Right lobe of liver (tissue), 6 donors: ENCODE measurements around the gene ZNF844. TPM values are rescaled to one million over a fixed set of nuclear protein-coding genes. Genes with fewer than 3 reads are reported as not detected.
"Not testable (repeated sequence)": the region's sequence is repeated elsewhere in the genome, so short reads cannot be mapped to it uniquely, and the experiment has no call there.

ENCODE experiments used
- ATAC-seq, 4 donors: fragments of 200-7000 bp; cut with Tn5 transposase; one replicate each; pipeline ENCODE4 v1.9.1; 2020; ENCODE audit warnings: mild to moderate bottlenecking in 4 of 4, moderate library complexity in 4 of 4
- DNase-seq, 3 donors: peaks; one replicate each; pipeline ENCODE4 v3.0.0-alpha.2; 2020
- H3K27ac ChIP-seq, 3 donors: fragments of 200-600 bp; one replicate each; pipeline ENCODE4 v1.8.0; 2022
- H3K27me3 ChIP-seq, 2 donors: fragments of 200-600 bp; one replicate each; pipeline ENCODE4 v1.8.0; 2022
- H3K36me3 ChIP-seq, 4 donors: fragments of 200-600 bp; sonication (generic) in 1 of 4; one replicate each; pipeline versions ENCODE4 v1.5.1 to v1.8.0; 2017 to 2022; ENCODE audit warnings: control low read depth in 1 of 4
- H3K4me1 ChIP-seq, 4 donors: fragments of 200-600 bp; sonication (generic) in 1 of 4; one replicate each; pipeline versions ENCODE4 v1.5.1 to v1.8.0; 2017 to 2022; ENCODE audit warnings: control low read depth in 1 of 4
- H3K4me3 ChIP-seq, 3 donors: fragments of 200-600 bp; one replicate each; pipeline ENCODE4 v1.8.0; 2022
- H3K9me3 ChIP-seq, 4 donors: fragments of 200-600 bp; sonication (generic) in 1 of 4; one replicate each; pipeline versions ENCODE4 v1.5.1 to v1.8.0; 2017 to 2022; ENCODE audit warnings: control low read depth in 1 of 4
- POLR2A ChIP-seq: fragments of 450-650 bp; IDR thresholded peaks from one replicate; pipeline ENCODE4 v1.6.1; 2017; ENCODE audit warnings: antibody characterized with exemption, mild to moderate bottlenecking
- WGBS: methylation state at CpG from one replicate; pipeline ENCODE4 v1.1.6; 2018; ENCODE audit warnings: low coverage, low lambda C conversion rate; ENCODE audit not compliant: insufficient coverage; ENCODE audit errors: missing lambda C conversion rate; 5-methylcytosine and 5-hydroxymethylcytosine counted together
- intact Hi-C, 2 donors: fragments of 100-400 bp; cut with DNase I; formaldehyde crosslinking; loops; one replicate each; pipeline versions ENCODE4 v1.11.2 to v1.14.1; 2022
- total RNA-seq, 6 experiments: library from RNA; depleted of rRNA in 2 of 6; stranded (reverse); fragments of >200 nt in 2 of 6; fragmentation: NEBNext Ultra II Directional in 3 of 6; extraction: Animal tissue kit (Norgen Biotek cat#: 25700) in 3 of 6; gene quantifications; one replicate each; pipeline versions ENCODE4 v1.1.0 to v1.2.4, GENCODE V29; 2016 to 2023
- TF ChIP-seq, protein P1 (sequence below), 4 donors: fragments of 200-600 bp in 3 of 4; fragments of 450-650 bp in 1 of 4; IDR thresholded peaks; one replicate each; pipeline versions ENCODE4 v1.5.1 to v1.8.0; 2016 to 2022; ENCODE audit warnings: antibody characterized with exemption in 4 of 4, mild to moderate bottlenecking in 2 of 4
- donor health status: DM: no; HTN: yes; CAD: no.
- donor health status: DM: no; HTN: no; CAD: no.
- donor health status: DM: no; HTN: no; CAD: no.
- donor health status: DM: no; HTN: yes; CAD: no.
- donor health status: DM: no; HTN: yes; CAD: no.

ZNF844 gene
- total RNA-seq, 6 experiments from 2014 or later: 2.2 to 8.6 (median 3.1) TPM

DNA sequence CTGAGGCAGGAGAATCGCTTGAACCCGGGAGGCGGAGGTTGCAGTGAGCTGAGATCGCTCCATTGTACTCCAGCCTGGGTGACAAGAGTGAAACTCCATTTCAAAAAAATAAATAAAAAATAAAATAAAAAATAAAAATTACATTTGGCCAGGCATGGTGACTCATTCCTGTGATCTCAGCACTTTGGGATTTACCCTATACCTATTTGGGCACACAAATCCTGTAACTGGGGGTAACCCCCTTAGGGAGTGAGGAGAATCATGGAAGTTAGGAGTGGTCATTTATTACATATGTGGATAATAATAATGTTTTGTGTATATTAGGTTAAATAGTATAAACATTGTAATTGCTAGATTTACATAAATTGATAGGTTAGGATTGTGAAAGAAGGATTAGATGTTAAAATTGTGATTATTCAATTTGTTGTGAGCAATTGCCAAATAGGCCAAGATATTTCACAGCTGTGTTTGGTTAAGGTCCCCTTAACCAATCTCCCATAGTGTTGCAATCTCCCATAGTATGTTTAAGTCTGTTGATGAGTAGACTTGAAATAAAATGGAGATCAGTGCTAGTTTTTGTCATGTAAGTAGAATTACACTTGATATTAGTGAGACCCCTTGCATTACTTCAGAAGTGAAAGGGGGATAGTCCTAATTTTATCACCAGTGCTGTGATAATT is 30.7 kb downstream of the ZNF844 start:
- no peak for DNase-seq
- intact Hi-C loops: no loop called here
- 90% methylated on average over 2 of the region's 4 CpGs for WGBS

DNA sequence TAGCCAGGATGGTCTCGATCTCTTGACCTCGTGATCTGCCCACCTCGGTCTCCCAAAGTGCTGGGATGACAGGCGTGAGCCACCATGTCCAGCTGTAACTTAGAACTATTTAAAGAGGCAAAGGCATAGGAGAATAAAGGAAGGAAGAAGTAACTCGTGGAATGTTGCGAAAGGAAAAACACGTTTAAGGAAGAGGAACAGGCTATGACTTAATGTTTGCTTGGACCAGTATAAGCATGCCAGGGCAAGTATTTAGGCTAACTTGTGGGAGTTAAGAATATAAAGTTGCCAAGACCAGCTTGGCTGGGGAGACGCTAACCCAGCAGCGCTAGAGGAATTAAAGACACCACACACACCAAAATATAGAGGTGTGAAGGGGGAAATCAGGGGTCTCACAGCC is 33.5 kb downstream of the ZNF844 start:
- intact Hi-C loops: no loop called here
- DNase-seq: no peak
- no peak overlapping the region for H3K4me3 ChIP-seq
- no peaks in the 10 kb centered on the region for H3K4me1 ChIP-seq
- H3K27ac ChIP-seq: no peak overlapping the region
- TF ChIP-seq, protein P1, sequence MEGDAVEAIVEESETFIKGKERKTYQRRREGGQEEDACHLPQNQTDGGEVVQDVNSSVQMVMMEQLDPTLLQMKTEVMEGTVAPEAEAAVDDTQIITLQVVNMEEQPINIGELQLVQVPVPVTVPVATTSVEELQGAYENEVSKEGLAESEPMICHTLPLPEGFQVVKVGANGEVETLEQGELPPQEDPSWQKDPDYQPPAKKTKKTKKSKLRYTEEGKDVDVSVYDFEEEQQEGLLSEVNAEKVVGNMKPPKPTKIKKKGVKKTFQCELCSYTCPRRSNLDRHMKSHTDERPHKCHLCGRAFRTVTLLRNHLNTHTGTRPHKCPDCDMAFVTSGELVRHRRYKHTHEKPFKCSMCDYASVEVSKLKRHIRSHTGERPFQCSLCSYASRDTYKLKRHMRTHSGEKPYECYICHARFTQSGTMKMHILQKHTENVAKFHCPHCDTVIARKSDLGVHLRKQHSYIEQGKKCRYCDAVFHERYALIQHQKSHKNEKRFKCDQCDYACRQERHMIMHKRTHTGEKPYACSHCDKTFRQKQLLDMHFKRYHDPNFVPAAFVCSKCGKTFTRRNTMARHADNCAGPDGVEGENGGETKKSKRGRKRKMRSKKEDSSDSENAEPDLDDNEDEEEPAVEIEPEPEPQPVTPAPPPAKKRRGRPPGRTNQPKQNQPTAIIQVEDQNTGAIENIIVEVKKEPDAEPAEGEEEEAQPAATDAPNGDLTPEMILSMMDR (IDR thresholded peaks at IDR 0.05): no peak
- TF ChIP-seq POLR2A: no peak
- ATAC-seq: no peak
- H3K9me3 ChIP-seq: no peaks in the 10 kb centered on the region
- no peaks in the 10 kb centered on the region for H3K36me3 ChIP-seq
- WGBS: 86% methylated on average over 8 of the region's 9 CpGs
- H3K27me3 ChIP-seq: no peaks in the 10 kb centered on the region

More for the DNA sequence above, 30.7 kb downstream of the ZNF844 start:
- H3K9me3 ChIP-seq: no peaks in the 10 kb centered on the region
- no peak overlapping the region for H3K27ac ChIP-seq
- no peaks in the 10 kb centered on the region for H3K4me1 ChIP-seq
- no peak overlapping the region for H3K4me3 ChIP-seq
- no peaks in the 10 kb centered on the region for H3K27me3 ChIP-seq
- no peak for ATAC-seq
- TF ChIP-seq, protein P1 (IDR thresholded peaks at IDR 0.05): no peak
- TF ChIP-seq POLR2A: no peak
- H3K36me3 ChIP-seq: no peaks in the 10 kb centered on the region

DNA sequence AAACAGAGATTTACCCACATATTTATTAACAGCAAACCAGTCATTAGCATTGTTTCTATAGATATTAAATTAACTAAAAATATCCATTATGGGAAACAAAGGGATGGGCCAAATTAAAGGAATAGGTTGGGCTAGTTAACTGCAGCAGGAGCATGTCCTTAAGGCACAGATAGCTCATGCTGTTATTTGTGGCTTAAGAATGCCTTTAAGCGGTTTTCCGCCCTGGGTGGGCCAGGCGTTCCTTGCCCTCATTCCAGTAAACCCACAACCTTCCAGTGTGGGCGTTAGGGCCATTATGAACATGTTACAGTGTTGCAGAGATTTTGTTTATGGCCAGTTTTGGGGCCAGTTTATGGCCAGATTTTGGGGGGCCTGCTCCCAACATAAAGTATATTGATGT is 39.4 kb downstream of the ZNF844 start:
- 92% methylated on average over 4 of the region's 4 CpGs for WGBS
- H3K9me3 ChIP-seq, H3K27ac ChIP-seq, H3K27me3 ChIP-seq, H3K36me3 ChIP-seq, H3K4me3 ChIP-seq, ATAC-seq, DNase-seq, H3K4me1 ChIP-seq, intact Hi-C loops: not testable (repeated sequence)

DNA sequence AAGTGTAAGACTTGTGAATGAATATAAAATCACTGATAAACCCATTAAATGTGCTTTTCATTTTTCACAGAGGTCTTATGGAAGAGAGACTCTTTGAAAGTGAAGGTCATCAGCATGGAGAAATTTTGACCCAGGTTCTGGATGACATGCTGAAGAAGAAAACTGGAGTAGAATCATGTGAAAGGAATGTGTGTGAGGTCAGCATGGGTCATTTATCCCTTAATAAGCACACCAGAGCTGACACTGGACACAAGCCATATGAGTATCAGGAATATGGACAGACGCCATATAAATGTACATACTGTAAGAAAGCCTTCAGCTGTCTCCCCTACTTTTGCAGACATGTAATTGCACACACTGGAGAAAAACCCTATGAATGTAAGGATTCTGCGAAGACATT is 46.6 kb downstream of the ZNF844 start:
- no peaks in the 10 kb centered on the region for H3K4me1 ChIP-seq
- no peaks in the 10 kb centered on the region for H3K27me3 ChIP-seq
- intact Hi-C loops: no loop called here
- WGBS: 50% methylated on average over 2 of the region's 2 CpGs
- H3K9me3 ChIP-seq: peaks cover 0 to 13% (median 2%) of the 10 kb centered on the region in 4 donors
- H3K27ac ChIP-seq: no peak overlapping the region
- no peak for TF ChIP-seq POLR2A
- no peak for DNase-seq
- peaks cover 0 to 2% (median 0%) of the 10 kb centered on the region in 4 donors for H3K36me3 ChIP-seq
- no peak for ATAC-seq
- H3K4me3 ChIP-seq: no peak overlapping the region

DNA sequence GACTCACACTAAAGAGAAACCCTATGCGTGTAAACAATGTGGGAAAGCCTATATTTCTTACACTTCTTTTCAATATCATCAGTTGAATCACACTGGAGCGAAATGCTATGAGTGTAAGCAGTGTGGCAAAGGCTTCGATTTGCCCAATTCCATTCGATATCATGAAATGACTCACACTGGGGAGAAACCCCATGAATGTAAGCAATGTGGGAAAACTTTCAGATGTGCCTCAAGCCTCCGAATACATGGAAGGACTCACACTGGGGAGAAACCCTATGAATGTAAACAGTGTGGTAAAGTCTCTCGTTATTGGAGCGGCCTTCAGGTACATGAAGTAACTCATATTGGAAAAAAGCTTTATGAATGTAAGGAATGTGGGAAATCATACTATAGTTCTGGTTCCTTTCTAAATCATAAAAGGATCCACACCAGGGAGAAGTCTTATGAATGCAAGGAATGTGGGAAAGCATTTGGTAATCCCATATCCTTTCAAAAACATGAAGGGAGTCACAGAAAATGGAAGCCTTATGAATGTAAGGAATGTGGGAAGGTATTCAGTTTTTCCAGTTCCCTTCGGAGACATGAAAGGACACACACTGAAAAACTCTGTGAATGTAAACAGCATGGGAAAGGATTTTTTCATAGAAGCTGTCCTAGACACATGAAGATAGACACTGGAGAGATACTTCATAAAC is 47.6 kb downstream of the ZNF844 start:
- peaks cover 0 to 13% (median 2%) of the 10 kb centered on the region in 4 donors for H3K9me3 ChIP-seq

More for the DNA sequence above, 47.6 kb downstream of the ZNF844 start:
- WGBS: 79% methylated on average over 8 of the region's 8 CpGs
- no peak for DNase-seq
- peaks cover 0 to 2% (median 0%) of the 10 kb centered on the region in 4 donors for H3K36me3 ChIP-seq
- no peaks in the 10 kb centered on the region for H3K4me1 ChIP-seq
- intact Hi-C loops: no loop called here
- H3K27me3 ChIP-seq: no peaks in the 10 kb centered on the region
- no peak overlapping the region for H3K27ac ChIP-seq
- TF ChIP-seq, protein P1 (IDR thresholded peaks at IDR 0.05): no peak
- no peak for TF ChIP-seq POLR2A
- H3K4me3 ChIP-seq: no peak overlapping the region
- no peak for ATAC-seq
